ENCODE measurements around the gene RAD23A. TPM values are rescaled to one million over a fixed set of nuclear protein-coding genes. Genes with fewer than 3 reads are reported as not detected.

The RAD23A gene
- total and polyA plus RNA-seq, 9 of the 15 experiments (the other 6 are each of a cell fraction or from before 2014, with no cell fraction given), result 9.5 to 181 (median 101) TPM

GRCh38 chr19:12933287-12934072 lies 12.2 kb upstream of the RAD23A start, which contains the start of gene FARSA (continued):
- peak; percentile 64 for TF ChIP-seq PHF20 (IDR thresholded peaks at IDR 0.05; ENCODE audit: partially characterized antibody)
- no peak for TF ChIP-seq RBM34 (IDR thresholded peaks at IDR 0.05; ENCODE audit: borderline replicate concordance, insufficient read depth, low read length)
- no peak for TF ChIP-seq PCBP2 (IDR thresholded peaks at IDR 0.05; ENCODE audit: low read depth, low read length, poor library complexity, severe bottlenecking)
- peak; percentile 15 for TF ChIP-seq BHLHE40 (IDR thresholded peaks at IDR 0.05; ENCODE audit: low read length)
- no peak for TF ChIP-seq NFE2 (IDR thresholded peaks at IDR 0.05; ENCODE audit: low read depth)
- TF ChIP-seq ILK (tag; IDR thresholded peaks at IDR 0.05; ENCODE audit: borderline replicate concordance, low read depth), result no peak
- TF ChIP-seq RNF2 (IDR thresholded peaks at IDR 0.05), result no peak
- no peak for TF ChIP-seq DMBX1 (CRISPR knock-in tag; IDR thresholded peaks at IDR 0.05; ENCODE audit: borderline replicate concordance)
- TF ChIP-seq ELF4 (CRISPR knock-in tag; IDR thresholded peaks at IDR 0.05), result no peak
- TF ChIP-seq KAT2B (IDR thresholded peaks at IDR 0.05; ENCODE audit: low read depth, low read length), result no peak
- TF ChIP-seq ARID3A (IDR thresholded peaks at IDR 0.05; ENCODE audit: borderline replicate concordance, low read depth, low read length), result peak; percentile 39; the same call in 1 of the 2 replicates
- peak; percentile 98 for TF ChIP-seq MYC (IDR thresholded peaks at IDR 0.05; ENCODE audit: low read depth, low read length)
- TF ChIP-seq MYC (CRISPR knock-in tag; IDR thresholded peaks at IDR 0.05; ENCODE audit: borderline replicate concordance, low read depth), result peak; percentile 72; the same call in 1 of the 2 replicates

Data from K562 (cell line).